Endometrium (tissue), 2 donors: ENCODE measurements around the gene RNF34.
A peak's percentile ranks its signal among the peaks of the same experiment; 100 is the strongest.

Experiments
- FAIRE-seq: peaks from 2 replicates; lab custom pipeline; 2012; peaks lifted over from hg19 to GRCh38; lab: Jason Lieb, UNC
- donor health status: control.
- donor health status: control.

The RNF34 gene

GRCh38 chr12:121390856-121391255, 9.1 kb upstream of the RNF34 start:
- no peak for FAIRE-seq

DNA sequence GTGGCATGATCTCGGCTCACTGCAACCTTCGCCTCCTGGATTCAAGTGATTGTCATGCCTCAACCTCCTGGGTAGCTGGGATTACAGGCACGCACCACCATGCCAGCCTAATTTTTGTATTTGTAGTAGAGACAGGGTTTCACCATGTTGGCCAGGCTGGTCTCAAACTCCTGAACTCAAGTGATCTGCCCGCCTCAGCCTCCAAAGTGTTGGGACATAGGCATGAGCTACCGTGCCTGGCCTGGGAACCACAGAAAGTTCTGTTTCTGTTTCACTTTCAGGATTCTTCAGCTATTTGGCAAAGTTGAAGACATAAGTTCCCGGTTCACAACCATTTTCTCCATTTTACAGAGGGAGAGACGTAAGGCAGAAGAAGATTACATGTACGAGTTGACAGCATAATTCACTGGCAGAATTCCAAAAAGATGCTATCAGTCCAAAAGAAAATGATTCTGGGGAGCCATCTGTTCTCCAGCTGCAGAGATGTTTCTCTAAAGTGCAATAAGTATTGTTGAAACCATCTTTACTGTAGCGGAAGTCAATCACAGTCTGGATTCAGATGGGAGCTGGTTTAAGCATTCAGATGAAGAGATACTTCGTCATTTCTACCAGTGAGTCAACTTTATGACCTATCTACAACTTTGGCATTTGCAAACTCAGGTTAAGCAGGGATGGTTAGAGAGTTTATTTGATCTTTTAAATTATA, 8.1 kb upstream of the RNF34 start:
- peak; percentile 61 for FAIRE-seq

DNA sequence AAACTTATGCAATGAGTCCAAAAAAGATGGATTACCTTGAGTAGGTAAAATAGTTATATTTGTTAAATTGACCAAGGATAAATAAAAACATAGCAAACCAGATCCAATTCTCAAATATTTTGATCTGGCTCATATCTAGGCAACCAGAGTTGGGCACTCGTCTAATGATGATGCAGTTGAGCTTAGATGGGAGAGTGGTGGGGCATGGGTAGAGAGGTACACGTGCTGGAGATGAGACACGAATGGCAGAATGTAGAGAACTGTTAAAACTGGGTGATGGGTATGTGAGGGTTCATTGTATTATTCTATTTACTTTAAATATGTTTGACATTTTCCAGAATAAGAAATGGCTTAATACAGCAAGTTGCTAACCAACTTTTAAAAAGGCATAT, 7.6 kb upstream of the RNF34 start:
- no peak for FAIRE-seq

- no peak for FAIRE-seq
These were observed 2.4 kb upstream of the RNF34 start for GRCh38 chr12:121397521-121397920.

DNA sequence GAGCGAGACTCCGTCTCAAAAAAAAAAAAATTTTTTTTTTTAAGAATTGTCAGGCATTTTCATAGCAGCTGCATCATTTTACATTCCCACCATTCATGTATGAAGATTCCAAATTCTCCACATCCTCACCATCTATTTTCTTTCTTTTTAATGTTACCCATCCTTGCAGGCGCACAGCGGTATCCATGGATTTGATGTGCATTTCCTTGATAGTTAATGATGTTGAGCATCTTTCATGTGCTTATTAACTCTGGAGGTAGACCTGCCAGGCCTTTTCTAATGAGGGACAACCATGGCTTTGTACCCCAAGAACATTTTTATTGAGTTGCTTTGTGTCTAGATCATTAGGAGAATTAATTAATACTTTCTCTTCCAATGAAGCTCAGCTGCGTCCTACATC, 1.6 kb upstream of the RNF34 start:
- FAIRE-seq = no peak

DNA sequence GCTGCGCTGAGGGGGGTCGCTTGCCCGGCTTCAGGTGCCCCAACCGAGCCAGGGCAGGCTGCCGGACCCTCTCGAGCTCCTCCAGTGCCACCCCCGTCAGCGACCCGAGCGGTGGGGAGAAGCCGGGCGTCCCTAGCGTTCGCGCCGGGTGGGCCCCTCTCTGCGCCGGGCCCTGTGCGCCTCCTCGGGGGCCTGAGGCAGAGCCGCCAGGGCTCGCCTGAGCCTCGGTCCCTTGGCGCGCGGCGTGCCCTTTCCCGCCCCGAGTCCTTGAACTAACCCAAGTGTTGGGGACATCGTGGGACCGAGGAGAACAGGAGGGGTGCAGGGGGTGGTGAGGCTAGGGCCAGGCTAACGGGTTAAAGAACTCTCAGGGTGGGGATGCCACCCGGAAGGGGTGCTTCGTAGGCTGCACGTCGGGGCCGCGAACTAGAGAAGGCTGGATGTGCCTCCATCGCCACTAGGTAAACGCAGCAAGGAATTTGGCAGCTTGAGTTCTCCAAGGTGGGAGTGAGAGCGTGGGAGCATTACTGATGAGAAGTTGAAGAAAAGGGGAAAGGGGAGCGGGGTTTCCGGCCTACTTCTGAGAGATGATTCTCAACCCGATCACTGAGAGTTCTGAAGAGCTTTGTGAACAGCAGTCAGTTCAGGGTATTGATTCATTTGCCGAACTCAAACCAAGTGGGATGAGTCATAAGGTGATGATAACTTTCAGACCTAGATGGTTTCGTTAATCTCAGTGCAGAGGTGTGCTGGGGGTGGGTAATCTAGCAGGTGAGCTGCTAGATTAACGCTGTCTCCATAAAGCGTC, 618 bp downstream of the RNF34 start:
- no peak for FAIRE-seq

GRCh38 chr12:121403721-121404120, 3.8 kb downstream of the RNF34 start:
- no peak for FAIRE-seq

GRCh38 chr12:121404734-121405133, 4.8 kb downstream of the RNF34 start:
- FAIRE-seq = no peak

DNA sequence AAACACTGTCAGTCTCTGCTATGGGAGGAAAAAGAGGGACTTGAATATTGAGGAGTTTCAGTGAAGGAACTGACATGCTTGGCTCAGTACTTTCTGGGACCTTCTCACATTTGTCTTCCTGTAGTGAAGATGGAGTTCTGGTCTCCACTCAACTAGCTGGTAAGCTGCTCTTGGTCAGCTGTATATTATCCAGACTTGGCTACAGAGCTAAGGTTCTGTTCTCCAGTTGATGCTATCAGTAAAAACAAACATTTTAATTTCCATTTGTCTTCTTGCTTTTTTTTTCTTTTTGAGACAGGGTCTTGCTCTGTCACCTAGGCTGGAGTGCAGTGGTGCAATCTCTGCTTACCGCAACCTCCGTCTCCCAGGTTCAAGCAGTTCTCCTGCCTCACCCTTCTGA, 5.3 kb downstream of the RNF34 start:
- FAIRE-seq = no peak

- no peak for FAIRE-seq
These were observed 14.0 kb downstream of the RNF34 start for GRCh38 chr12:121413917-121414316.

DNA sequence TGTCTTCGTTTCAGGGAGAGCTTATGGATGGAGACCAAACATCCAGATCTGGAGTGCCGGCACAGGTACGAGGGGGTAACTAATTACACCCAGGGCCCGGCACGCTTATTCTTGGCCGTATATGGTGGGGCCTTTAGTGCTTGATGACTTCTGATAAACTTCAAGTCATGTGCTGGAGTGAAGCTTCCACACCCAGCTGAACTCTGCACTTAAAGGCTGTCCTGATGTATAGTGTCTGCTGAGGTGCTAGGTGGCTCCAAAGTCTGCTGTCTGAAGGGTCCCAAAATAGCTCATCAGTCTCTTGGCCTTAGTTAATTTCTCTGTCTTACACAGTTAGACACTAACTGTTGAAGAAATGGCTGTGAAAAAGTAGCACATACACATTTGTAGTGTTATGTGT, 17.9 kb downstream of the RNF34 start:
- FAIRE-seq = no peak

GRCh38 chr12:121420109-121420508, 20.2 kb downstream of the RNF34 start:
- FAIRE-seq = no peak

DNA sequence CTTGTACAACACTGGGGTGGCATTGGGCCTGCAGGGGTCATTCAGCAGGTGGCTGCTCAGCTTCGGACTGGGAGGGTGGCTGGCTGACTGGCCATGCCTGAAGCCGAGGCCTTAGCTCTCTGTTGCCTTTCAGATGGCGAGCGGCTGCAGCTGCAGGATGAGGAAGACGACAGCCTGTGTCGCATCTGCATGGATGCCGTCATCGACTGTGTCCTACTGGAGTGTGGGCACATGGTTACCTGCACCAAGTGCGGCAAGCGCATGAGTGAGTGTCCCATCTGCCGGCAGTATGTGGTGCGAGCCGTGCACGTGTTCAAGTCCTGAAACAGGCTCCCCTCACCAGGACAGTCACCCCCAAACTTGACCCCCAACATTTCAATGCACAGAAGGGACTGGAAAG, 23.3 kb downstream of the RNF34 start:
- FAIRE-seq = no peak

DNA sequence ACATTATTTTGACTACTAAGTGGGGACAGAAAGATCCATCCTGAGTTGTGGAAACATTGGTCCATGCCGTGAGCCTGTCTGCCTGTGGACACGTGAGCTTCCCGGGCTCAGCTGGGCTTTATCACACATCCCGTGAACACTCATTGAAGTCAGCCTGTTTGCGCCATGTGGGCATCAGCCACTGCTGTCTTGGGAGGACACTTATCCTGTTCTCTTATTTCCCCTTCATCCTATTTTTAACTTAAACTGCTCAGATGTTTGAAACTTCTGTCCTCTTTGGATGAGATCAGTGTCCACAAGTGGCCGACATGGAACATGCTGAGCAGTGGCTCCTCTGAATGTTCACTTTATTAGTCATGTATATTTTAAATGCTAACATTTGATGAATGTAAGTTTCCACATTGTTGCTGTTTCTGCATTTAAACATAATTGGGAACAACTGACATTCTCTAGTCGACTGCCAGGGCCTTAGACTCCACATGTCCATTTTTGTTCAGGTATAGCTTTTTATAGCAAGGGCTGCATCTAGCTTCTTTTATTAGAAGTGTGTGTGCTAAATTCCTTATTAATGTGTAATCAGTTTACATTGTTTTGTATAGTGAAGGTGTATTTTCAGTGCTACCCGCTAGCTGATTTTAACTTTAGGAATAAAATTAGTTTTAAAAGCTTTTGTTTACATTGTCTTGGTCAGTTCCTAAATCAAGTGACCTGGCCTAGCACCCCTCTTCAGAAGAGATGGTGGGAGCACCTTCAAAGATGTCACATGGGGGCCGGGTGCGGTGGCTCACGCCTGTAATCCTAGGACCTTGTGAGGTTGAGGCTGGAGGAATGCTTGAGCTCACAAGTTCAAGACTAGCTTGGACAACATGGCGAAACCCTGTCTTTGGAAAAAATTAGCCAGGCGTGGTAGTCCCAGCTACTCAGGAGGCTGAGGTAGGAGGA, 24.0 kb downstream of the RNF34 start:
- no peak for FAIRE-seq

DNA sequence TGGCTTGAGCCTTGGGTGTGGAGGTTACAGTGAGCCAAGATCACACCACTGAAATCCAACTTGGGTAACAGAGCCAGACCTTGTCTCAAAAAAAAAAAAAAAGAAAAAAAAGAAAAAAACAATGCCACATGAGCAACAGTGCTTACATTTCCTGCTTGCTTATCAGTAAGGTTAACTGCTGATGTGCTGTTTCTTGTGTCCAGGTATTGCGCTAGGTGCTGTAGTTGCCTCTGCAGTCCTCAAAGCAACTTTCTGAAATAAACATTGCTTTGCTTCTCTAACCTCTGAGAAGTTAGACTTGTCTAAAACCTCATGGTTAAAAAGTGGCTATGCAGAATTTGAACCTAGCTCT, 24.7 kb downstream of the RNF34 start:
- no peak for FAIRE-seq

GRCh38 chr12:121427556-121428050, 27.7 kb downstream of the RNF34 start:
- FAIRE-seq = no peak

- no peak for FAIRE-seq
These were observed 29.0 kb downstream of the RNF34 start for GRCh38 chr12:121428883-121429282.

GRCh38 chr12:121430833-121431415, 31.0 kb downstream of the RNF34 start:
- FAIRE-seq = no peak

- FAIRE-seq = no peak
These were observed 33.0 kb downstream of the RNF34 start for GRCh38 chr12:121432740-121433480.

DNA sequence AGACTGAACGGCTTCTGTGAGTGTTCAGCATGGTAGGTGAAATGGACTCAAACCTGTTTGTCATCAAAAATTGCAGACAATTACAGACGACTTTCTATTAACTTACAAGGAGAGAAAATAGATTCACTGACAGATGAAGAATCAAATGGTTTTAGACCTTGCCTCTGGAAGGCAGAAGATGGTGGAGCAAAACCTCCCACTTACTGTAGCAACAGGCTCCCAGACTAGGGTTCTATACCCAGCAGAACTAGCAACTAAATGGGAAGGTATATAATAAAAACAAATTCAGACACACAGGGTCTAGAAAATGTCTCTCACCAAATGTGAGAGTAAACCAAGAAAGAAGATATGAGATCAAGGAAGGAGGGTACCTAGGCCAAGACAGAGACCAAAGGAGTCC, 36.8 kb downstream of the RNF34 start:
- FAIRE-seq = no peak

DNA sequence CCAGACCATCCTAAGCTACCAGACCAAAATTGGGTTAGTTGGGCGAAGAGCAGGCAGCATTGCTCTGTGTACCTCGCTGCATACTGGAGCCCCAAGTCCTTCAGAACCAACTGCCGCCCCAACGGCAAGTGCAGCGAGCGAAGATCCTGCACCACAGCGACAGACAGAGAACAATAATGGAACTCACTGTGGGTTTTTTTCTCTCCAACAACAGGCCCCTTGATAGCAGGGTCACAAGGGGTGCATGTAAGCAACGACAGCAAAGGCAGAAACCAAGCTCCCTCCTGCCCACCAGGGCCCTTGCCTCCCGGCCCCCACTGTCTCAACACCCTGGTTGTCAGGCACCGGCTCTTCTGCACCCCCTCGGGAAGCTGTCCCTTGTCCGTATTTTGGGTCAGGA, 39.0 kb downstream of the RNF34 start:
- no peak for FAIRE-seq
